SH-SY5Y (cell line): ENCODE results near the gene FITM1.

Source experiments
- GATA2 ChIP-seq: IDR thresholded peaks from 2 replicates; pipeline ENCODE4 v1.6.1; 2011; ENCODE audit warnings: mild to moderate bottlenecking, low read depth, low read length
- GATA3 ChIP-seq: IDR thresholded peaks from 2 replicates; pipeline ENCODE4 v1.6.1; 2011; ENCODE audit warnings: low read depth, mild to moderate bottlenecking, low read length, moderate library complexity

- TF ChIP-seq GATA2, result no peak
- TF ChIP-seq GATA3, result no peak
Measured at GRCh38 chr14:24123424-24124417, 6.7 kb upstream of the FITM1 start.
